ENCODE results near the gene HNF1A. TPM values are rescaled to one million over a fixed set of nuclear protein-coding genes. Genes with fewer than 3 reads are reported as not detected.
"Not testable (repeated sequence)": the region's sequence is repeated elsewhere in the genome, so short reads cannot be mapped to it uniquely, and the experiment has no call there.

HNF1A gene
- total and polyA plus RNA-seq, 2 of the 4 experiments (the other 2 are of a cell fraction) = under 0.01 TPM; not detected in 1

- H3K27ac ChIP-seq (ENCODE audit: insufficient read depth, low read length); H3K9me1 ChIP-seq (ENCODE audit: insufficient read depth, low read length); H3K9ac ChIP-seq (ENCODE audit: low read depth, low read length); DNase-seq; H3K23ac ChIP-seq (ENCODE audit: low read depth, low read length); H4K5ac ChIP-seq (ENCODE audit: low read depth, low read length); H4K91ac ChIP-seq (ENCODE audit: insufficient read depth, low read depth, low read length); H3K79me1 ChIP-seq (ENCODE audit: low read depth in 1 of 2, low read length in 2 of 2); H4K20me1 ChIP-seq (ENCODE audit: insufficient read depth, low read length); H4K8ac ChIP-seq (ENCODE audit: low read depth in 2 of 2, low read length in 2 of 2); H3K36me3 ChIP-seq (ENCODE audit: control insufficient read depth, insufficient read depth, low read length); BruUV-seq (replicated peaks); H2AK9ac ChIP-seq (replicated peaks; ENCODE audit: low read depth, low read length, poor library complexity); H2AFZ ChIP-seq (replicated peaks; ENCODE audit: low read length, poor library complexity); H3K4me2 ChIP-seq (ENCODE audit: low read depth, low read length); H2BK20ac ChIP-seq (ENCODE audit: low read depth, low read length); ATAC-seq (ENCODE audit: low read depth); H3K9me3 ChIP-seq (ENCODE audit: control insufficient read depth, insufficient read depth, low read length); H3K18ac ChIP-seq (ENCODE audit: low read depth, low read length); H2AK5ac ChIP-seq (ENCODE audit: low read depth, low read length); H3K4ac ChIP-seq (ENCODE audit: low read depth, low read length); H2BK15ac ChIP-seq (ENCODE audit: low read depth, low read length); dilution Hi-C loops (cut with HindIII; ENCODE audit: low sequenced_read_pairs, unreplicated experiment); H3K14ac ChIP-seq (replicated peaks; ENCODE audit: low read depth, low read length); H2BK120ac ChIP-seq (ENCODE audit: low read depth, low read length); H3K56ac ChIP-seq (ENCODE audit: extremely low read depth, insufficient read depth, low read length); H3K4me3 ChIP-seq (ENCODE audit: insufficient read depth, low read depth, low read length); H2BK5ac ChIP-seq (ENCODE audit: low read depth, low read length, poor library complexity, severe bottlenecking); CTCF ChIA-PET; intact Hi-C loops (cut with micrococcal nuclease); in situ Hi-C loops (cut with MboI; ENCODE audit: low sequenced_read_pairs); POLR2A ChIA-PET (ENCODE audit: unreplicated experiment); H3K4me1 ChIP-seq (ENCODE audit: control insufficient read depth, insufficient read depth, low read length): not testable (repeated sequence)
- no CpG with 5 or more reads among the region's 12 CpGs for WGBS, 2 experiments (ENCODE audit: extremely low coverage in 2 of 2, insufficient read length in 1 of 2)
- H3K27me3 ChIP-seq (ENCODE audit: control insufficient read depth, insufficient read depth, low read length) = peaks cover 12% of the 10 kb centered on the region
Measured at GRCh38 chr12:121047400-121047799, 69.1 kb downstream of the HNF1A start.

Data from IMR-90 (cell line).